K562 (cell line): ENCODE data around the gene GALNT5. TPM values are rescaled to one million over a fixed set of nuclear protein-coding genes. Genes with fewer than 3 reads are reported as not detected.

Experiments
- ATAC-seq: fragments of 200-7000 bp; cut with Tn5 transposase; 3 replicates; pipeline ENCODE4 v1.9.1; 2020; ENCODE audit warnings: moderate library complexity
- BruUV-seq: library from RNA; stranded (reverse); fragments of 400-500 nt; replicated peaks from 2 replicates; lab custom pipeline; 2021; lab: Mats Ljungman, UMichigan
- CTCF ChIA-PET: fragments of 300-600 bp; formaldehyde crosslinking; extraction: SDS; loops from one replicate; lab custom pipeline; 2021; ENCODE audit warnings: low intra/inter-chr PET ratio; lab: Yijun Ruan, JAX
- POLR2A ChIA-PET: fragments of 300-600, 350-650 bp; sonication (Branson Sonifier 250); formaldehyde crosslinking; extraction: SDS; loops from one replicate; lab custom pipeline; 2021; ENCODE audit warnings: antibody characterized with exemption, inconsistent platforms; lab: Yijun Ruan, JAX
- DNase-seq, 4 experiments: peaks; one replicate each; pipeline versions ENCODE4 v3.0.0 to v3.0.0-alpha.2; 2011 to 2018; ENCODE audit warnings: low spot score in 3 of 4, mixed read lengths in 3 of 4; ENCODE audit errors: extremely low read depth in 1 of 4
- FAIRE-seq: peaks from 2 replicates; lab custom pipeline; 2011; peaks lifted over from hg19 to GRCh38; lab: Jason Lieb, UNC
- H2AFZ ChIP-seq: 2 replicates; pipeline ENCODE4 v1.6.0; 2011; ENCODE audit warnings: low read depth, low read length, control low read depth, inconsistent platforms
- H3K27ac ChIP-seq: fragments of 200-600 bp; 3 replicates; pipeline ENCODE4 v1.8.0; 2011; ENCODE audit warnings: low read depth, mild to moderate bottlenecking, control low read depth, inconsistent platforms, low read length, moderate library complexity, mixed read lengths; ENCODE audit errors: extremely low read depth
- H3K27me3 ChIP-seq, 2 experiments: fragments of 300-600 bp in 1 of 2; 2 replicates in 1 of 2; 3 replicates in 1 of 2; pipeline versions ENCODE4 v1.6.0 to v1.8.0; 2011; ENCODE audit warnings: inconsistent platforms in 2 of 2, low read length in 2 of 2, mild to moderate bottlenecking in 1 of 2, mixed read lengths in 1 of 2, moderate library complexity in 1 of 2; ENCODE audit not compliant: control insufficient read depth in 2 of 2, insufficient read depth in 2 of 2
- H3K36me3 ChIP-seq: fragments of 300-600 bp; 3 replicates; pipeline ENCODE4 v1.8.0; 2011; ENCODE audit warnings: mild to moderate bottlenecking, low read length, inconsistent platforms; ENCODE audit not compliant: control insufficient read depth, insufficient read depth
- H3K4me1 ChIP-seq, 2 experiments: fragments of 200-600 bp in 1 of 2; replicated peaks in 1 of 2; 2 replicates in 1 of 2; 3 replicates in 1 of 2; pipeline versions ENCODE4 v1.5.1 to v1.8.0; 2011; ENCODE audit warnings: inconsistent platforms in 2 of 2, low read length in 2 of 2, mild to moderate bottlenecking in 1 of 2, mixed read lengths in 1 of 2, moderate library complexity in 1 of 2; ENCODE audit not compliant: control insufficient read depth in 2 of 2, insufficient read depth in 2 of 2
- H3K4me2 ChIP-seq: 2 replicates; pipeline ENCODE4 v1.6.1; 2011; ENCODE audit warnings: low read length, control low read depth, inconsistent platforms, mixed read lengths; ENCODE audit not compliant: insufficient read depth
- H3K4me3 ChIP-seq: fragments of 200-600 bp; sonication (generic), shearing (Covaris generic); 2 replicates; pipeline ENCODE4 v1.5.1; 2016; ENCODE audit warnings: control low read depth, inconsistent platforms
- H3K79me2 ChIP-seq: fragments of 200-600 bp; 3 replicates; pipeline ENCODE4 v1.8.0; 2011; ENCODE audit warnings: low read length, inconsistent platforms; ENCODE audit not compliant: control insufficient read depth, insufficient read depth
- H3K9ac ChIP-seq, 2 experiments: 2 replicates each; pipeline versions ENCODE4 v1.6.0 to v1.6.1; 2011; ENCODE audit warnings: low read depth in 2 of 2, low read length in 2 of 2, control low read depth in 1 of 2, inconsistent platforms in 1 of 2, mild to moderate bottlenecking in 1 of 2, mixed read lengths in 1 of 2; ENCODE audit not compliant: insufficient read depth in 1 of 2
- H3K9me1 ChIP-seq: one replicate; pipeline ENCODE4 v1.6.0; 2011; ENCODE audit warnings: inconsistent platforms, mild to moderate bottlenecking, low read length, moderate library complexity; ENCODE audit not compliant: control insufficient read depth, insufficient read depth
- H3K9me3 ChIP-seq: replicated peaks from 2 replicates; pipeline ENCODE4 v1.5.1; 2011; ENCODE audit warnings: low read depth, low read length, inconsistent platforms; ENCODE audit not compliant: control insufficient read depth, insufficient read depth
- H4K20me1 ChIP-seq: replicated peaks from 2 replicates; pipeline ENCODE4 v1.6.1; 2011; ENCODE audit warnings: low read length, inconsistent platforms, mixed read lengths; ENCODE audit not compliant: control insufficient read depth, insufficient read depth
- CBFB ChIP-seq: sonication (generic); formaldehyde crosslinking; IDR thresholded peaks from 2 replicates; pipeline ENCODE4 v1.4.0; 2020; ENCODE audit warnings: mild to moderate bottlenecking, missing genetic modification reagents
- PML ChIP-seq: IDR thresholded peaks from 2 replicates; pipeline ENCODE4 v1.6.1; 2012; ENCODE audit warnings: low read length, inconsistent platforms
- SMC3 ChIP-seq: conservative IDR thresholded peaks from 2 replicates; pipeline ENCODE4 v1.6.1; 2011; ENCODE audit warnings: low read depth, low read length, improper control_type of control experiment; ENCODE audit not compliant: insufficient read depth
- ZNF140 ChIP-seq: fragments of 250-450 bp; sonication (Bioruptor Pico); IDR thresholded peaks from 2 replicates; pipeline ENCODE4 v1.8.0; 2021; ENCODE audit warnings: moderate library complexity, mild to moderate bottlenecking, inconsistent platforms
- WGBS: fragments of 100-300 bp; shearing (Covaris generic); methylation state at CpG from one replicate; pipeline ENCODE4 v1.1.6; 2016; ENCODE audit warnings: low coverage, mixed read lengths; ENCODE audit not compliant: insufficient coverage; ENCODE audit errors: missing lambda C conversion rate; 5-methylcytosine and 5-hydroxymethylcytosine counted together
- in situ Hi-C: fragments of 300-500 bp; cut with MboI; formaldehyde crosslinking; loops from 4 replicates; pipeline ENCODE4 v1.15.0; 2018; ENCODE audit warnings: inconsistent platforms, mixed read lengths
- intact Hi-C: fragments of 100-400 bp; cut with micrococcal nuclease; formaldehyde crosslinking; loops from 2 replicates; pipeline ENCODE4 v1.14.2; 2022
- polyA plus RNA-seq, 8 experiments: library from polyadenylated mRNA; depleted of rRNA in 4 of 8; stranded (reverse) in 5 of 8; unstranded in 3 of 8; fragments of >200 nt; fragmentation: Nextera tagmentation in 2 of 8; fragmentation: Illumina TruSeq in 1 of 8; extraction: Ambion mirVana in 2 of 8; extraction: Trizol in 1 of 8; gene quantifications; 2 replicates each; pipeline versions ENCODE4 v1.2.1 to v1.2.3, GENCODE V29; 2011 to 2014; ENCODE audit warnings: inconsistent platforms in 1 of 8, missing spikeins in 1 of 8
- total RNA-seq, 7 experiments: library from RNA; depleted of rRNA in 6 of 7; stranded (reverse); fragments of >200 nt in 6 of 7; fragmentation: Illumina TruSeq in 2 of 7; extraction: Trizol in 2 of 7; gene quantifications; 2 replicates each; pipeline versions ENCODE4 v1.2.1 to v1.2.3, GENCODE V29; 2011 to 2021; ENCODE audit warnings: low replicate concordance in 1 of 7

GALNT5 gene
- total and polyA plus RNA-seq, 9 of the 15 experiments (the other 6 are each of a cell fraction or from before 2014, with no cell fraction given), result 21.6 to 73.0 (median 54.7) TPM

GRCh38 chr2:157304811-157305722 is 47.6 kb downstream of the GALNT5 start:
- intact Hi-C loops, result loop anchor here (5.0 kb wide), 2 partner anchors 287 to 457 kb away; no protein-coding TSS in a partner anchor
- POLR2A ChIA-PET, result interaction anchor here (0.6 to 1.9 kb wide), 5 partner anchors 10 to 47 kb away, joined by 3 to 8 read pairs (median 3); partner anchors contain the start of gene GALNT5
- Histone ChIP-seq H3K4me2 (no peak overlapping the region), H3K4me3 (no peak overlapping the region), H3K9ac (no peak overlapping the region), H3K36me3 (peaks cover 81% of the 10 kb centered on the region), H3K27ac (no peak overlapping the region), H3K9me3 (no peaks in the 10 kb centered on the region), H3K4me1 (peaks cover 0 to 17% of the 10 kb centered on the region in 2 experiments; a peak in 2 of 5 replicates), H3K9me1 (no peaks in the 10 kb centered on the region), H3K27me3 (no peaks in the 10 kb centered on the region), H4K20me1 (no peaks in the 10 kb centered on the region), H3K79me2 (no peaks in the 10 kb centered on the region), H2AFZ (no peak overlapping the region)
- no TSS peak for BruUV-seq
- WGBS, result 67% methylated on average over 3 of the region's 3 CpGs
- no peak for ATAC-seq
- TF ChIP-seq CBFB (CRISPR knock-in tag), result no peak
- TF ChIP-seq PML, result no peak
- no peak for TF ChIP-seq SMC3
- TF ChIP-seq ZNF140 (CRISPR knock-in tag), result 0 out of 2 replicates have a peak, but pooled peaks have one; percentile 1
- FAIRE-seq, result no peak
- CTCF ChIA-PET, result no interaction called here
- no peak for DNase-seq
- in situ Hi-C loops, result no loop called here
